Activated T-helper 1 cell treated with anti-CD3 and anti-CD28 coated beads, Interleukin-12 subunit alpha, Interleukin-12 subunit beta, Interleukin-2, Interleukin-4 antibody, amounts not matched to agents 30 ng/mL and 10 ng/mL and 1 ng/mL, durations not matched to agents 14 hours and 24 hours and 36 hours (primary cell): ENCODE data around the gene MTERF4. TPM values are rescaled to one million over a fixed set of nuclear protein-coding genes. Genes with fewer than 3 reads are reported as not detected.

Experiments
- DNase-seq: peaks from one replicate; pipeline ENCODE4 v3.0.0; 2021; ENCODE audit warnings: low spot score
- H3K27ac Mint-ChIP-seq: one replicate; pipeline ENCODE4 v1.8.0; 2021; ENCODE audit warnings: mild to moderate bottlenecking, mixed read lengths
- H3K27me3 Mint-ChIP-seq: one replicate; pipeline ENCODE4 v1.8.0; 2022; ENCODE audit warnings: mild to moderate bottlenecking, moderate library complexity, mixed read lengths; ENCODE audit not compliant: insufficient read depth
- H3K36me3 Mint-ChIP-seq: one replicate; pipeline ENCODE4 v1.8.0; 2021; ENCODE audit warnings: low read depth, mixed read lengths
- H3K4me1 Mint-ChIP-seq: one replicate; pipeline ENCODE4 v1.8.0; 2021; ENCODE audit warnings: low read depth, mixed read lengths
- H3K4me3 Mint-ChIP-seq: one replicate; pipeline ENCODE4 v1.8.0; 2021; ENCODE audit warnings: mild to moderate bottlenecking, moderate library complexity, mixed read lengths
- H3K9me3 Mint-ChIP-seq: one replicate; pipeline ENCODE4 v1.8.0; 2021; ENCODE audit warnings: mixed read lengths
- intact Hi-C: fragments of 100-400 bp; cut with micrococcal nuclease; formaldehyde crosslinking; loops from one replicate; pipeline ENCODE4 v1.15.1; 2024
- total RNA-seq: library from RNA; stranded (reverse); gene quantifications from 2 replicates; pipeline ENCODE4 v1.2.3, GENCODE V29; 2022

The MTERF4 gene
- total RNA-seq, 1 donor from 2014 or later: 43.3 TPM

- H3K4me3 Mint-ChIP-seq: no peak overlapping the region
- DNase-seq: no peak
- no peak overlapping the region for H3K27ac Mint-ChIP-seq
- no peaks in the 10 kb centered on the region for H3K9me3 Mint-ChIP-seq
- H3K36me3 Mint-ChIP-seq: peaks cover 37% of the 10 kb centered on the region
- H3K4me1 Mint-ChIP-seq: no peaks in the 10 kb centered on the region
- no peaks in the 10 kb centered on the region for H3K27me3 Mint-ChIP-seq
- intact Hi-C loops: no loop called here
Measured at GRCh38 chr2:241087420-241088268, 14.4 kb downstream of the MTERF4 start.

- intact Hi-C loops: no loop called here
- peaks cover 27% of the 10 kb centered on the region for H3K36me3 Mint-ChIP-seq
Measured at GRCh38 chr2:241084856-241085444, 17.1 kb downstream of the MTERF4 start.

GRCh38 chr2:241083091-241083415 is 19.0 kb downstream of the MTERF4 start:
- H3K4me1 Mint-ChIP-seq: no peaks in the 10 kb centered on the region
- DNase-seq: no peak
- no peaks in the 10 kb centered on the region for H3K9me3 Mint-ChIP-seq
- H3K36me3 Mint-ChIP-seq: peaks cover 15% of the 10 kb centered on the region
- intact Hi-C loops: no loop called here
- no peak overlapping the region for H3K4me3 Mint-ChIP-seq
- H3K27me3 Mint-ChIP-seq: no peaks in the 10 kb centered on the region
- no peak overlapping the region for H3K27ac Mint-ChIP-seq

More at GRCh38 chr2:241084856-241085444, 17.1 kb downstream of the MTERF4 start:
- no peaks in the 10 kb centered on the region for H3K27me3 Mint-ChIP-seq
- DNase-seq: no peak
- H3K4me3 Mint-ChIP-seq: no peak overlapping the region
- H3K9me3 Mint-ChIP-seq: no peaks in the 10 kb centered on the region
- H3K27ac Mint-ChIP-seq: no peak overlapping the region
- no peaks in the 10 kb centered on the region for H3K4me1 Mint-ChIP-seq

- intact Hi-C loops: no loop called here
- Mint-ChIP-seq H3K27me3 (no peaks in the 10 kb centered on the region), H3K36me3 (peaks cover 13% of the 10 kb centered on the region), H3K4me3 (no peak overlapping the region), H3K9me3 (no peaks in the 10 kb centered on the region), H3K27ac (peak overlapping the region; percentile 26), H3K4me1 (no peaks in the 10 kb centered on the region)
- no peak for DNase-seq
Measured at GRCh38 chr2:241082341-241083090, 19.6 kb downstream of the MTERF4 start.

- intact Hi-C loops: no loop called here
- H3K4me1 Mint-ChIP-seq: no peaks in the 10 kb centered on the region
- no peak overlapping the region for H3K27ac Mint-ChIP-seq
- DNase-seq: no peak
- H3K9me3 Mint-ChIP-seq: no peaks in the 10 kb centered on the region
- no peaks in the 10 kb centered on the region for H3K27me3 Mint-ChIP-seq
- H3K4me3 Mint-ChIP-seq: no peak overlapping the region
- peaks cover 13% of the 10 kb centered on the region for H3K36me3 Mint-ChIP-seq
Measured at GRCh38 chr2:241081643-241082340, 20.3 kb downstream of the MTERF4 start.

- no peak overlapping the region for H3K27ac Mint-ChIP-seq
- H3K4me3 Mint-ChIP-seq: no peak overlapping the region
- H3K36me3 Mint-ChIP-seq: peaks cover 10% of the 10 kb centered on the region
- H3K4me1 Mint-ChIP-seq: no peaks in the 10 kb centered on the region
- H3K27me3 Mint-ChIP-seq: no peaks in the 10 kb centered on the region
- intact Hi-C loops: no loop called here
- no peak for DNase-seq
- H3K9me3 Mint-ChIP-seq: no peaks in the 10 kb centered on the region
Measured at GRCh38 chr2:241081190-241081642, 20.9 kb downstream of the MTERF4 start.

- intact Hi-C loops: no loop called here
- Mint-ChIP-seq H3K27me3 (no peaks in the 10 kb centered on the region), H3K27ac (no peak overlapping the region), H3K9me3 (no peaks in the 10 kb centered on the region), H3K4me1 (no peaks in the 10 kb centered on the region), H3K36me3 (peaks cover 11% of the 10 kb centered on the region), H3K4me3 (no peak overlapping the region)
- DNase-seq: no peak
Measured at GRCh38 chr2:241080405-241081189, 21.5 kb downstream of the MTERF4 start.

- no peak overlapping the region for H3K27ac Mint-ChIP-seq
- no peak for DNase-seq
- no peaks in the 10 kb centered on the region for H3K9me3 Mint-ChIP-seq
- H3K27me3 Mint-ChIP-seq: no peaks in the 10 kb centered on the region
- no peak overlapping the region for H3K4me3 Mint-ChIP-seq
- H3K36me3 Mint-ChIP-seq: peaks cover 5% of the 10 kb centered on the region
- intact Hi-C loops: no loop called here
- no peaks in the 10 kb centered on the region for H3K4me1 Mint-ChIP-seq
Measured at GRCh38 chr2:241074901-241075540, 27.1 kb downstream of the MTERF4 start.

GRCh38 chr2:241074065-241074818 is 27.8 kb downstream of the MTERF4 start:
- DNase-seq: no peak
- intact Hi-C loops: no loop called here
- Mint-ChIP-seq H3K9me3 (no peaks in the 10 kb centered on the region), H3K4me1 (no peaks in the 10 kb centered on the region), H3K36me3 (peaks cover 5% of the 10 kb centered on the region), H3K27me3 (no peaks in the 10 kb centered on the region), H3K4me3 (no peak overlapping the region), H3K27ac (no peak overlapping the region)

GRCh38 chr2:241073166-241074064 is 28.7 kb downstream of the MTERF4 start:
- no peaks in the 10 kb centered on the region for H3K9me3 Mint-ChIP-seq
- no peaks in the 10 kb centered on the region for H3K27me3 Mint-ChIP-seq
- H3K4me3 Mint-ChIP-seq: no peak overlapping the region
- no peaks in the 10 kb centered on the region for H3K4me1 Mint-ChIP-seq
- peaks cover 5% of the 10 kb centered on the region for H3K36me3 Mint-ChIP-seq
- no peak overlapping the region for H3K27ac Mint-ChIP-seq
- intact Hi-C loops: no loop called here
- DNase-seq: no peak
